ENCODE measurements around the gene SMIM10L1.

Gene SMIM10L1

GRCh38 chr12:11202811-11203210 is 31.8 kb downstream of the SMIM10L1 start:
- Histone ChIP-seq H3K4me1 (ENCODE audit: low read length) (no peaks in the 10 kb centered on the region), H4K20me1 (ENCODE audit: insufficient read depth, low read length) (no peaks in the 10 kb centered on the region), H2AFZ (ENCODE audit: low read depth, low read length) (no peak overlapping the region), H3K9me3 (ENCODE audit: insufficient read depth, low read length) (no peaks in the 10 kb centered on the region), H3K27me3 (ENCODE audit: low read depth, low read length) (no peaks in the 10 kb centered on the region), H3K27ac (ENCODE audit: low read length) (no peak overlapping the region), H3K9ac (ENCODE audit: low read length) (no peak overlapping the region), H3K4me3 (ENCODE audit: low read length) (no peak overlapping the region), H3K36me3 (replicated peaks; ENCODE audit: low read depth, low read length) (no peaks in the 10 kb centered on the region), H3K4me2 (ENCODE audit: low read length) (no peak overlapping the region), H3K79me2 (ENCODE audit: low read length) (no peaks in the 10 kb centered on the region)
- TF ChIP-seq CTCF (IDR thresholded peaks at IDR 0.05; ENCODE audit: low read depth, low read length) (no peak), EZH2phosphoT487 (IDR thresholded peaks at IDR 0.05; ENCODE audit: low read depth) (no peak)

GRCh38 chr12:11204173-11204572 is 33.2 kb downstream of the SMIM10L1 start:
- no peak overlapping the region for H3K27ac ChIP-seq (ENCODE audit: low read length)
- no peaks in the 10 kb centered on the region for H3K9me3 ChIP-seq (ENCODE audit: insufficient read depth, low read length)
- H3K79me2 ChIP-seq (ENCODE audit: low read length), result no peaks in the 10 kb centered on the region
- H3K36me3 ChIP-seq (replicated peaks; ENCODE audit: low read depth, low read length), result no peaks in the 10 kb centered on the region
- no peak for TF ChIP-seq EZH2phosphoT487 (IDR thresholded peaks at IDR 0.05; ENCODE audit: low read depth)
- TF ChIP-seq CTCF (IDR thresholded peaks at IDR 0.05; ENCODE audit: low read depth, low read length), result no peak
- H3K9ac ChIP-seq (ENCODE audit: low read length), result no peak overlapping the region
- no peak overlapping the region for H3K4me3 ChIP-seq (ENCODE audit: low read length)
- no peaks in the 10 kb centered on the region for H3K27me3 ChIP-seq (ENCODE audit: low read depth, low read length)
- H3K4me1 ChIP-seq (ENCODE audit: low read length), result no peaks in the 10 kb centered on the region
- no peak overlapping the region for H2AFZ ChIP-seq (ENCODE audit: low read depth, low read length)
- H3K4me2 ChIP-seq (ENCODE audit: low read length), result no peak overlapping the region
- H4K20me1 ChIP-seq (ENCODE audit: insufficient read depth, low read length), result no peaks in the 10 kb centered on the region

GRCh38 chr12:11209113-11209512 is 38.1 kb downstream of the SMIM10L1 start:
- Histone ChIP-seq H4K20me1 (ENCODE audit: insufficient read depth, low read length) (no peaks in the 10 kb centered on the region), H2AFZ (ENCODE audit: low read depth, low read length) (no peak overlapping the region), H3K27ac (ENCODE audit: low read length) (no peak overlapping the region), H3K9me3 (ENCODE audit: insufficient read depth, low read length) (no peaks in the 10 kb centered on the region), H3K9ac (ENCODE audit: low read length) (no peak overlapping the region), H3K27me3 (ENCODE audit: low read depth, low read length) (no peaks in the 10 kb centered on the region), H3K79me2 (ENCODE audit: low read length) (no peaks in the 10 kb centered on the region), H3K4me1 (ENCODE audit: low read length) (no peaks in the 10 kb centered on the region), H3K4me3 (ENCODE audit: low read length) (no peak overlapping the region), H3K36me3 (replicated peaks; ENCODE audit: low read depth, low read length) (no peaks in the 10 kb centered on the region), H3K4me2 (ENCODE audit: low read length) (no peak overlapping the region)
- no peak for TF ChIP-seq CTCF (IDR thresholded peaks at IDR 0.05; ENCODE audit: low read depth, low read length)
- no peak for TF ChIP-seq EZH2phosphoT487 (IDR thresholded peaks at IDR 0.05; ENCODE audit: low read depth)
